MCF 10A (cell line): ENCODE measurements around the gene LOX. TPM values are rescaled to one million over a fixed set of nuclear protein-coding genes. Genes with fewer than 3 reads are reported as not detected.

Source experiments
- BruUV-seq: library from RNA; stranded (reverse); fragments of 400-500 nt; replicated peaks from 2 replicates; lab custom pipeline; 2021; lab: Mats Ljungman, UMichigan
- CTCF ChIA-PET: fragments of 300-600 bp; sonication (Branson Sonifier 250); formaldehyde crosslinking; extraction: SDS; loops from one replicate; lab custom pipeline; 2021; ENCODE audit warnings: antibody characterized with exemption, inconsistent platforms; lab: Yijun Ruan, JAX
- POLR2A ChIA-PET: fragments of 300-600, 350-650 bp; sonication (Branson Sonifier 250); formaldehyde crosslinking; extraction: SDS; loops from one replicate; lab custom pipeline; 2020; ENCODE audit warnings: antibody characterized with exemption, inconsistent platforms; lab: Yijun Ruan, JAX
- DNase-seq: peaks from one replicate; pipeline ENCODE4 v3.0.0-alpha.2; 2018; ENCODE audit not compliant: unreplicated experiment
- H3K27ac Mint-ChIP-seq: one replicate; pipeline ENCODE4 v1.8.0; 2022; ENCODE audit warnings: mild to moderate bottlenecking, low read depth, mixed read lengths; ENCODE audit not compliant: unreplicated experiment
- H3K27me3 Mint-ChIP-seq: one replicate; pipeline ENCODE4 v1.8.0; 2022; ENCODE audit warnings: mixed read lengths; ENCODE audit not compliant: insufficient read depth, unreplicated experiment
- H3K36me3 Mint-ChIP-seq: one replicate; pipeline ENCODE4 v1.8.0; 2022; ENCODE audit warnings: mild to moderate bottlenecking, moderate library complexity, mixed read lengths; ENCODE audit not compliant: insufficient read depth, unreplicated experiment
- H3K4me1 Mint-ChIP-seq: one replicate; pipeline ENCODE4 v1.8.0; 2022; ENCODE audit warnings: mixed read lengths; ENCODE audit not compliant: insufficient read depth, unreplicated experiment
- H3K4me3 Mint-ChIP-seq: one replicate; pipeline ENCODE4 v1.8.0; 2022; ENCODE audit warnings: mild to moderate bottlenecking, moderate library complexity, mixed read lengths; ENCODE audit not compliant: unreplicated experiment
- H3K9me3 Mint-ChIP-seq: one replicate; pipeline ENCODE4 v1.8.0; 2022; ENCODE audit warnings: mixed read lengths; ENCODE audit not compliant: unreplicated experiment
- intact Hi-C: fragments of 100-400 bp; cut with micrococcal nuclease; formaldehyde crosslinking; loops from 2 replicates; pipeline ENCODE4 v1.14.1; 2022
- total RNA-seq: library from RNA; stranded (reverse); gene quantifications from 2 replicates; pipeline ENCODE4 v1.2.3, GENCODE V29; 2022
- TF ChIP-seq, protein P1 (sequence below): fragments of 200-600 bp; IDR thresholded peaks from one replicate; pipeline ENCODE4 v1.8.0; 2022; ENCODE audit warnings: antibody characterized with exemption, mild to moderate bottlenecking; ENCODE audit not compliant: unreplicated experiment

Gene LOX
- total RNA-seq, 1 experiment from 2014 or later = 10.7 TPM

DNA sequence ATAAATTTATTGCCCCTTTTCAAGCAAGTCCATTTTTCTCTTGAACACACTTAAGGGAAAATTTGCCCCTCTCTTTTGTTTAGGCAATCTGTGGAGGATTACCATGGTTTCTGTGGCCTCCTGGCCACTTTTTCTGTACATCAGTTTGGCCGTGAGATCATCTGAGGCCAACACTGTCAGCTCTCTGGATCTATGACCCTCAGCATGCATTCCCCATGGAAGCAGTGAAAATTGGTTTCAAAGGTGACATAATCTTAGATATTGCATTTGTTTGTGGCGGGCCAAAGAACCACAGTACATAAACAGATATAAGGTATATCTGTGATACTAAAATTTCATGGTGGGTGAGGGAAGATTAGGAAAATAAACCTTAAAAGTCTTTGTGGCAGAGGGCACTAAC, 46.7 kb upstream of the LOX start:
- no peaks in the 10 kb centered on the region for H3K9me3 Mint-ChIP-seq
- intact Hi-C loops = no loop called here
- ChIA-PET POLR2A (no interaction called here), CTCF (interaction anchor here (1.4 kb wide), 1 partner anchor 31 kb away, joined by 4 read pairs; no protein-coding TSS in a partner anchor)
- no peak for DNase-seq
- no peaks in the 10 kb centered on the region for H3K36me3 Mint-ChIP-seq
- no peak overlapping the region for H3K4me3 Mint-ChIP-seq
- H3K27me3 Mint-ChIP-seq = no peaks in the 10 kb centered on the region
- peaks cover 39% of the 10 kb centered on the region for H3K4me1 Mint-ChIP-seq
- no peak overlapping the region for H3K27ac Mint-ChIP-seq
- BruUV-seq = no TSS peak
- TF ChIP-seq, protein P1, sequence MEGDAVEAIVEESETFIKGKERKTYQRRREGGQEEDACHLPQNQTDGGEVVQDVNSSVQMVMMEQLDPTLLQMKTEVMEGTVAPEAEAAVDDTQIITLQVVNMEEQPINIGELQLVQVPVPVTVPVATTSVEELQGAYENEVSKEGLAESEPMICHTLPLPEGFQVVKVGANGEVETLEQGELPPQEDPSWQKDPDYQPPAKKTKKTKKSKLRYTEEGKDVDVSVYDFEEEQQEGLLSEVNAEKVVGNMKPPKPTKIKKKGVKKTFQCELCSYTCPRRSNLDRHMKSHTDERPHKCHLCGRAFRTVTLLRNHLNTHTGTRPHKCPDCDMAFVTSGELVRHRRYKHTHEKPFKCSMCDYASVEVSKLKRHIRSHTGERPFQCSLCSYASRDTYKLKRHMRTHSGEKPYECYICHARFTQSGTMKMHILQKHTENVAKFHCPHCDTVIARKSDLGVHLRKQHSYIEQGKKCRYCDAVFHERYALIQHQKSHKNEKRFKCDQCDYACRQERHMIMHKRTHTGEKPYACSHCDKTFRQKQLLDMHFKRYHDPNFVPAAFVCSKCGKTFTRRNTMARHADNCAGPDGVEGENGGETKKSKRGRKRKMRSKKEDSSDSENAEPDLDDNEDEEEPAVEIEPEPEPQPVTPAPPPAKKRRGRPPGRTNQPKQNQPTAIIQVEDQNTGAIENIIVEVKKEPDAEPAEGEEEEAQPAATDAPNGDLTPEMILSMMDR = no peak

DNA sequence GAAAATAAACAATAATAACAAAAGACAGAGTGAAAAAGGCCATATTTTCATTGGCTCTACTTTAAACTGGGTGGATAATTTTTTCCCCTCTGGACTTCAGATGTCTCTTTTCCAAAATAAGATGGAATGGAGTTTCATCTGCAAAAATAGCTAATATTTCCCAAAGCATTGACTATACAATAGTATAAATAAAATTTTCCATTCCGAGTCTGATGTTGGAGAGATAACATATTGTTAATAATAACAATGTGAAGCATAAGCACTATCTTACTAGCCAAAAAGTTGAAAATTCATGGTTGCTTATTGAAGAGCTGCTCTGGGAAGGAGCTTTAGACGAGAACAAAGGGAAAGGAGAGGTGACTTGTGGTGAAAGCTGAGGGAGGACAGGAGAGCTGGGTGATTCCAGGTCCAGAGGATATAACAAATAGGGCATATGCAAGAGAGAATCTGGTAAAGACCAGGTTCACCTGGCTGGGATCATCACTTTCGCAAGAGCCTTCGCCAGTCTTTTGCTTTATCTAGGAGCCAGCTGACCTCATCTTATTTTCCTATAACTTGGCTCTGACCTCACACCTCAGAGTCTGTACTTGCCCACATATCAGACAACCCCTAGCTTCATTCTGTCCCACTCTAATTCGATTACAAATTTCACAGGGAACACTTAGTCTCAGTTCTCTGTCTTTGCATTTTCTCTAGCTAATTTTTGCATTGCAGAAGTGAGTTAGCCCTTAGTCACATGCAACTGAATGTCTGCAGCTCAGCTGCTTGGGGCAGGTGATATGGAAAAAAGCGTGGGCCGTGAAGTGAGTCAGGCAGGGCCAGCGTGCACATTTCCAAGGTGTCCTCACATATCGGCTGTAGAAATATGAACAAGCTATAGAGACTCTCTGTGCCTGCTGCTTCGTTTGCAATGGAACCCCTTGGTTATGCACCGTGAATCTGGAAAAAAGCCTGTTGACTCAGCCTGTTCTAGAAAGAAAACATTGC, 43.7 kb upstream of the LOX start:
- no peaks in the 10 kb centered on the region for H3K27me3 Mint-ChIP-seq
- peak; percentile 90 for DNase-seq
- intact Hi-C loops = loop anchor here (2.0 kb wide), 1 partner anchor 43 kb away; no protein-coding TSS in a partner anchor
- no TSS peak for BruUV-seq
- TF ChIP-seq, protein P1 = no peak
- peak overlapping the region; percentile 90 for H3K27ac Mint-ChIP-seq
- peaks cover 30% of the 10 kb centered on the region for H3K4me1 Mint-ChIP-seq
- H3K4me3 Mint-ChIP-seq = peak overlapping the region; percentile 49
- H3K9me3 Mint-ChIP-seq = no peaks in the 10 kb centered on the region
- POLR2A ChIA-PET = interaction anchor here (0.6 to 3.5 kb wide), 24 partner anchors 9 to 272 kb away, joined by 3 to 45 read pairs (median 6); partner anchors contain the start of genes LOX and SRFBP1
- CTCF ChIA-PET = interaction anchor here (0.5 to 3.2 kb wide), 23 partner anchors 10 to 1552 kb away, joined by 3 to 34 read pairs (median 5); partner anchors contain the start of gene LOX
- no peaks in the 10 kb centered on the region for H3K36me3 Mint-ChIP-seq

DNA sequence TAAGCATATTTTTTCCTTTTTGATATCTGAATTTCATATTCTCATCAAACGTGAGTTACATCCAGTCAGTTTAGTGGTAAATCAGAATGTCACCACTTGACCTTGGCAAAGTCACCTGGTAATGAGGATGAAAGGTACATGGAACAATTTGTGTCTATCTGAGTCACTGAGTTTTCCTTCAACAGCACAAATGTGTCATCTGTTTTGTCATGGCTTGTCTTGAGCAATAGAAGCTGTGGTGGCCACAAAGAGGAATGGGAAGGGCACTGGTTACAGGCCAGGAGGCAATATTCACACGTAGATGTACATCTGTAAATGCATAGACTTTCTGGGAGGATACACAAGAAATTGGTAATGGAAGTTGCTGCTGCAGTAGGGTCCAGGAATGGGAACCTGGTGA, 42.9 kb upstream of the LOX start:
- TF ChIP-seq, protein P1 = no peak
- Mint-ChIP-seq H3K9me3 (no peaks in the 10 kb centered on the region), H3K27me3 (no peaks in the 10 kb centered on the region), H3K27ac (peak overlapping the region; percentile 90), H3K4me1 (peaks cover 30% of the 10 kb centered on the region), H3K4me3 (peak overlapping the region; percentile 45), H3K36me3 (no peaks in the 10 kb centered on the region)
- intact Hi-C loops = no loop called here
- CTCF ChIA-PET = interaction anchor here (0.7 to 3.2 kb wide), 15 partner anchors 13 to 1258 kb away, joined by 3 to 34 read pairs (median 7); partner anchors contain the start of gene LOX
- peak; percentile 71 for DNase-seq
- BruUV-seq = no TSS peak
- POLR2A ChIA-PET = interaction anchor here (0.6 to 3.5 kb wide), 16 partner anchors 11 to 159 kb away, joined by 3 to 45 read pairs (median 8); partner anchors contain the start of genes LOX and SRFBP1

DNA sequence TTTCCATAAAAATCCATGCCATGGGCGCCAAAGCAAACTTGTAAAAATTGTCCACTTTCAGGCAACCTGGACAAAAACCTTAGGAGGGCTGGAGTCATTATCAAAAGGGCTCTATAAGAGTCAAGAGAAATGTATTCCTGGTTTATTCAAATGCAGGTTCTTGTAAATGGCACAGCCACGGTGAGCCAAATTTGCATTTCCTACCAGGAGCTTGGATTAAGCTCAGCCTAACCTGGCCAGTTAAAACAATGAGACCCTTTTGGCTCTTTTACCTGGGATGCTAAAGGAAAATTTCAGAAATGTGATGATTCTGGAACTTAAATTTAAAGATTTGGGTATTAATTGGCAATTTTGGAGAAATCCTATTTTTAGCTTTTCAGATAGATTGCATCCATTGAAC, 42.4 kb upstream of the LOX start:
- ChIA-PET POLR2A (interaction anchor here (1.9 to 3.5 kb wide), 11 partner anchors 10 to 151 kb away, joined by 6 to 45 read pairs (median 10); partner anchors contain the start of gene LOX), CTCF (interaction anchor here (0.7 to 3.2 kb wide), 8 partner anchors 12 to 153 kb away, joined by 4 to 34 read pairs (median 7); no protein-coding TSS in a partner anchor)
- DNase-seq = no peak
- no TSS peak for BruUV-seq
- TF ChIP-seq, protein P1 = no peak
- intact Hi-C loops = no loop called here
- Mint-ChIP-seq H3K4me3 (no peak overlapping the region), H3K4me1 (peaks cover 30% of the 10 kb centered on the region), H3K27ac (peak overlapping the region; percentile 90), H3K9me3 (no peaks in the 10 kb centered on the region), H3K36me3 (no peaks in the 10 kb centered on the region), H3K27me3 (no peaks in the 10 kb centered on the region)
